ENCODE measurements around the gene C1QL1. TPM values are rescaled to one million over a fixed set of nuclear protein-coding genes. Genes with fewer than 3 reads are reported as not detected.
A peak's percentile ranks its signal among the peaks of the same experiment; 100 is the strongest.

Gene C1QL1
- total and polyA plus RNA-seq, 9 of the 15 experiments (the other 6 are each of a cell fraction or from before 2014, with no cell fraction given) = 0.07 to 0.12 (median 0.09) TPM; not detected in 6

- TF ChIP-seq DMBX1 (CRISPR knock-in tag; IDR thresholded peaks at IDR 0.05; ENCODE audit: borderline replicate concordance) (0 out of 2 replicates have a peak, but pooled peaks have one; percentile 47), SP1 (CRISPR knock-in tag; IDR thresholded peaks at IDR 0.05) (peak; percentile 76), ESRRA (IDR thresholded peaks at IDR 0.05; ENCODE audit: borderline replicate concordance, low read depth) (no peak), ZNF316 (IDR thresholded peaks at IDR 0.05) (no peak), RCOR1 (IDR thresholded peaks at IDR 0.05; ENCODE audit: borderline replicate concordance in 1 of 2, low read depth in 2 of 2, low read length in 2 of 2) (peak in 1 of 2 experiments; percentile 5; a peak in 1 of 4 replicates), CBFB (CRISPR knock-in tag; IDR thresholded peaks at IDR 0.05) (no peak), CXXC5 (CRISPR knock-in tag; IDR thresholded peaks at IDR 0.05) (peak; percentile 77), SIN3B (IDR thresholded peaks at IDR 0.05; ENCODE audit: low read depth) (peak; percentile 30; the same call in 1 of the 2 replicates), FOS (IDR thresholded peaks at IDR 0.05; ENCODE audit: extremely low read depth, insufficient read length) (peak; percentile 87), BMI1 (IDR thresholded peaks at IDR 0.05; ENCODE audit: low read length) (no peak), GATAD2B (IDR thresholded peaks at IDR 0.05; ENCODE audit: borderline replicate concordance) (peak; percentile 69; the same call in 1 of the 2 replicates), RBBP5 (IDR thresholded peaks at IDR 0.05; ENCODE audit: borderline replicate concordance, insufficient read depth, low read length, poor library complexity, severe bottlenecking) (peak; percentile 80), STAG1 (CRISPR knock-in tag; IDR thresholded peaks at IDR 0.05; ENCODE audit: borderline replicate concordance) (0 out of 2 replicates have a peak, but pooled peaks have one; percentile 5), PTBP1 (IDR thresholded peaks at IDR 0.05; ENCODE audit: low read depth, low read length) (no peak; the same call in 1 of the 2 replicates), HINFP (tag; conservative IDR thresholded peaks at IDR 0.05; ENCODE audit: low read depth) (0 out of 2 replicates have a peak, but pooled peaks have one; percentile 16)
- TF ChIP-seq, protein P1, sequence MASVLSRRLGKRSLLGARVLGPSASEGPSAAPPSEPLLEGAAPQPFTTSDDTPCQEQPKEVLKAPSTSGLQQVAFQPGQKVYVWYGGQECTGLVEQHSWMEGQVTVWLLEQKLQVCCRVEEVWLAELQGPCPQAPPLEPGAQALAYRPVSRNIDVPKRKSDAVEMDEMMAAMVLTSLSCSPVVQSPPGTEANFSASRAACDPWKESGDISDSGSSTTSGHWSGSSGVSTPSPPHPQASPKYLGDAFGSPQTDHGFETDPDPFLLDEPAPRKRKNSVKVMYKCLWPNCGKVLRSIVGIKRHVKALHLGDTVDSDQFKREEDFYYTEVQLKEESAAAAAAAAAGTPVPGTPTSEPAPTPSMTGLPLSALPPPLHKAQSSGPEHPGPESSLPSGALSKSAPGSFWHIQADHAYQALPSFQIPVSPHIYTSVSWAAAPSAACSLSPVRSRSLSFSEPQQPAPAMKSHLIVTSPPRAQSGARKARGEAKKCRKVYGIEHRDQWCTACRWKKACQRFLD (CRISPR knock-in tag; IDR thresholded peaks at IDR 0.05) = peak; percentile 86
- TF ChIP-seq, protein P2, sequence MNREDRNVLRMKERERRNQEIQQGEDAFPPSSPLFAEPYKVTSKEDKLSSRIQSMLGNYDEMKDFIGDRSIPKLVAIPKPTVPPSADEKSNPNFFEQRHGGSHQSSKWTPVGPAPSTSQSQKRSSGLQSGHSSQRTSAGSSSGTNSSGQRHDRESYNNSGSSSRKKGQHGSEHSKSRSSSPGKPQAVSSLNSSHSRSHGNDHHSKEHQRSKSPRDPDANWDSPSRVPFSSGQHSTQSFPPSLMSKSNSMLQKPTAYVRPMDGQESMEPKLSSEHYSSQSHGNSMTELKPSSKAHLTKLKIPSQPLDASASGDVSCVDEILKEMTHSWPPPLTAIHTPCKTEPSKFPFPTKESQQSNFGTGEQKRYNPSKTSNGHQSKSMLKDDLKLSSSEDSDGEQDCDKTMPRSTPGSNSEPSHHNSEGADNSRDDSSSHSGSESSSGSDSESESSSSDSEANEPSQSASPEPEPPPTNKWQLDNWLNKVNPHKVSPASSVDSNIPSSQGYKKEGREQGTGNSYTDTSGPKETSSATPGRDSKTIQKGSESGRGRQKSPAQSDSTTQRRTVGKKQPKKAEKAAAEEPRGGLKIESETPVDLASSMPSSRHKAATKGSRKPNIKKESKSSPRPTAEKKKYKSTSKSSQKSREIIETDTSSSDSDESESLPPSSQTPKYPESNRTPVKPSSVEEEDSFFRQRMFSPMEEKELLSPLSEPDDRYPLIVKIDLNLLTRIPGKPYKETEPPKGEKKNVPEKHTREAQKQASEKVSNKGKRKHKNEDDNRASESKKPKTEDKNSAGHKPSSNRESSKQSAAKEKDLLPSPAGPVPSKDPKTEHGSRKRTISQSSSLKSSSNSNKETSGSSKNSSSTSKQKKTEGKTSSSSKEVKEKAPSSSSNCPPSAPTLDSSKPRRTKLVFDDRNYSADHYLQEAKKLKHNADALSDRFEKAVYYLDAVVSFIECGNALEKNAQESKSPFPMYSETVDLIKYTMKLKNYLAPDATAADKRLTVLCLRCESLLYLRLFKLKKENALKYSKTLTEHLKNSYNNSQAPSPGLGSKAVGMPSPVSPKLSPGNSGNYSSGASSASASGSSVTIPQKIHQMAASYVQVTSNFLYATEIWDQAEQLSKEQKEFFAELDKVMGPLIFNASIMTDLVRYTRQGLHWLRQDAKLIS (CRISPR knock-in tag; IDR thresholded peaks at IDR 0.05) = peak; percentile 88; the same call in 1 of the 2 replicates
- TF ChIP-seq, protein P3, sequence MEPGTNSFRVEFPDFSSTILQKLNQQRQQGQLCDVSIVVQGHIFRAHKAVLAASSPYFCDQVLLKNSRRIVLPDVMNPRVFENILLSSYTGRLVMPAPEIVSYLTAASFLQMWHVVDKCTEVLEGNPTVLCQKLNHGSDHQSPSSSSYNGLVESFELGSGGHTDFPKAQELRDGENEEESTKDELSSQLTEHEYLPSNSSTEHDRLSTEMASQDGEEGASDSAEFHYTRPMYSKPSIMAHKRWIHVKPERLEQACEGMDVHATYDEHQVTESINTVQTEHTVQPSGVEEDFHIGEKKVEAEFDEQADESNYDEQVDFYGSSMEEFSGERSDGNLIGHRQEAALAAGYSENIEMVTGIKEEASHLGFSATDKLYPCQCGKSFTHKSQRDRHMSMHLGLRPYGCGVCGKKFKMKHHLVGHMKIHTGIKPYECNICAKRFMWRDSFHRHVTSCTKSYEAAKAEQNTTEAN (CRISPR knock-in tag; IDR thresholded peaks at IDR 0.05) = peak; percentile 72; the same call in 1 of the 2 replicates
These were observed 20.4 kb downstream of the C1QL1 start, which contains the start of gene KIF18B (continued) for GRCh38 chr17:44947461-44948314.

Data from K562 (cell line).